ENCODE data around the gene TMEM178A.

GRCh38 chr2:39642051-39642718 is 23.5 kb upstream of the TMEM178A start:
- TF ChIP-seq CTCF (IDR thresholded peaks at IDR 0.05) (no peak), POLR2A (IDR thresholded peaks at IDR 0.05) (no peak)

All from lower leg skin (tissue), 3 donors.